ENCODE measurements around the gene SYT1. TPM values are rescaled to one million over a fixed set of nuclear protein-coding genes. Genes with fewer than 3 reads are reported as not detected.

The SYT1 gene
- total and polyA plus RNA-seq, 2 experiments from 2014 or later: 48.7 to 51.7 TPM

DNA sequence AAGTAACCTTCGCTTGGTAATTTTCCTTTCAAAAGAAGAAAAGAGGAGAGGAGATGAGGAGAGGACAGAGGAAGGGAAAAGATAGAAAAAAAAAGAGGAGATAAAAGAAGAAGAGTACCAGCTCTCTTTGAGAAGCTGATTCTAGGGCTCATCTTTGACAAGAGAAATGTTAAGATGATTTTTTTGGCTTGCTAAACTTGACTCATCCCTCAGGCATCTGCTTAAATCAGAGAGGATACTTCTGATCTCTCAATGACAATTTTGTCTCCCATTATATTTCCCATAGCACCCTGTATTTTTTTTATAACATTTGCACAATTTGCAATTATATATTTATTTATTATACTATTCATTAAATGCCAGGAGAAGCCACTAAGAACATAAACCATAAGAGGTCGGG is 17.1 kb downstream of the SYT1 start:
- Mint-ChIP-seq H3K36me3 (ENCODE audit: low read depth) (peaks cover 5% of the 10 kb centered on the region; the same call in 2 of the 3 replicates), H3K9me3 (no peaks in the 10 kb centered on the region), H3K27me3 (ENCODE audit: insufficient read depth, low read depth, poor library complexity) (no peaks in the 10 kb centered on the region), H3K4me3 (no peak overlapping the region), H3K4me1 (peaks cover 52% of the 10 kb centered on the region), H3K27ac (peak overlapping the region; percentile 91; the same call in 1 of the 2 replicates)
- Histone ChIP-seq H3K9me2 (ENCODE audit: insufficient read depth) (no peaks in the 10 kb centered on the region), H3K79me2 (replicated peaks; ENCODE audit: insufficient read depth) (peaks cover 59% of the 10 kb centered on the region), H3K4me2 (peak overlapping the region; percentile 55), H3K27me3 (ENCODE audit: insufficient read depth) (no peaks in the 10 kb centered on the region), H3K36me3 (ENCODE audit: insufficient read depth) (no peaks in the 10 kb centered on the region), H3K27ac (ENCODE audit: low read depth) (peak overlapping the region; percentile 88), H4K20me1 (replicated peaks; ENCODE audit: insufficient read depth) (no peaks in the 10 kb centered on the region; the same call in 1 of the 2 replicates), H3K4me1 (ENCODE audit: insufficient read depth) (peaks cover 59% of the 10 kb centered on the region), H3K4me3 (no peak overlapping the region), H3F3A (replicated peaks; ENCODE audit: low read depth) (no peaks in the 10 kb centered on the region), H2AFZ (no peak overlapping the region)
- no peak for TF ChIP-seq JUNB (IDR thresholded peaks at IDR 0.05; ENCODE audit: unreplicated experiment)
- no peak for TF ChIP-seq NANOG (IDR thresholded peaks at IDR 0.05; ENCODE audit: borderline replicate concordance)
- peak; percentile 26 for DNase-seq (ENCODE audit: low spot score)
- ATAC-seq: no peak

DNA sequence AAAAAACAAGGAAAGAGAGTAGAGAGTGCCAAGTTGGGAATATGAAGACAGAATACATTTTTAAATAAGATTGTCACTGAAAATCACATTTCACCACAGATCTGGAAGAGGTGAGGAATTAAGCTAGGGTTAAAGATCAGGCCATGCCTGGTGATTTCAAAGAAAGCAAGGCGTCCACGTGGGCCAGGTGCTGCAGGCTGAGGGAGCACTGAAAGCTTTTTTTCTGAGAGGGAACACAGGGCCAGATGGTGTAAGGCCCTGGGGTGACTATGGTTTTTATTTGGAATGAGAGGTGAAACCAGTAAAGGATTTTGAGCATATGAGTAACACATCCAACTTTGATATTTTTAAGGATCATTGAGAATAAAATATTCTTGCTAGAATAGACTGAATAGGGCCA is 20.9 kb downstream of the SYT1 start:
- H2AFZ ChIP-seq: no peak overlapping the region
- H3K4me1 ChIP-seq (ENCODE audit: insufficient read depth): peaks cover 53% of the 10 kb centered on the region
- no peak overlapping the region for H3K4me3 ChIP-seq
- Mint-ChIP-seq H3K9me3 (no peaks in the 10 kb centered on the region), H3K27me3 (ENCODE audit: insufficient read depth, low read depth, poor library complexity) (no peaks in the 10 kb centered on the region), H3K36me3 (ENCODE audit: low read depth) (no peaks in the 10 kb centered on the region; the same call in 2 of the 3 replicates), H3K4me1 (peaks cover 47% of the 10 kb centered on the region), H3K4me3 (no peak overlapping the region), H3K27ac (0 out of 2 replicates have a peak overlapping the region, but pooled peaks have one; percentile 26)
- H3K36me3 ChIP-seq (ENCODE audit: insufficient read depth): no peaks in the 10 kb centered on the region
- no peak overlapping the region for H3K4me2 ChIP-seq
- no peaks in the 10 kb centered on the region for H3K9me2 ChIP-seq (ENCODE audit: insufficient read depth)
- H3F3A ChIP-seq (replicated peaks; ENCODE audit: low read depth): no peaks in the 10 kb centered on the region
- no peaks in the 10 kb centered on the region for H3K27me3 ChIP-seq (ENCODE audit: insufficient read depth)
- peak; percentile 91 for ATAC-seq
- DNase-seq (ENCODE audit: low spot score): peak; percentile 64
- peaks cover 80% of the 10 kb centered on the region for H3K79me2 ChIP-seq (replicated peaks; ENCODE audit: insufficient read depth)
- no peak overlapping the region for H3K27ac ChIP-seq (ENCODE audit: low read depth)
- H4K20me1 ChIP-seq (replicated peaks; ENCODE audit: insufficient read depth): no peaks in the 10 kb centered on the region; the same call in 1 of the 2 replicates
- no peak for TF ChIP-seq ZNF114 (CRISPR knock-in tag; IDR thresholded peaks at IDR 0.05)
- TF ChIP-seq POLR2AphosphoS5 (IDR thresholded peaks at IDR 0.05; ENCODE audit: low read depth): no peak
- no peak for TF ChIP-seq STAT1 (IDR thresholded peaks at IDR 0.05; ENCODE audit: unreplicated experiment)
- TF ChIP-seq NANOG (IDR thresholded peaks at IDR 0.05; ENCODE audit: borderline replicate concordance): no peak
- TF ChIP-seq, protein P1, sequence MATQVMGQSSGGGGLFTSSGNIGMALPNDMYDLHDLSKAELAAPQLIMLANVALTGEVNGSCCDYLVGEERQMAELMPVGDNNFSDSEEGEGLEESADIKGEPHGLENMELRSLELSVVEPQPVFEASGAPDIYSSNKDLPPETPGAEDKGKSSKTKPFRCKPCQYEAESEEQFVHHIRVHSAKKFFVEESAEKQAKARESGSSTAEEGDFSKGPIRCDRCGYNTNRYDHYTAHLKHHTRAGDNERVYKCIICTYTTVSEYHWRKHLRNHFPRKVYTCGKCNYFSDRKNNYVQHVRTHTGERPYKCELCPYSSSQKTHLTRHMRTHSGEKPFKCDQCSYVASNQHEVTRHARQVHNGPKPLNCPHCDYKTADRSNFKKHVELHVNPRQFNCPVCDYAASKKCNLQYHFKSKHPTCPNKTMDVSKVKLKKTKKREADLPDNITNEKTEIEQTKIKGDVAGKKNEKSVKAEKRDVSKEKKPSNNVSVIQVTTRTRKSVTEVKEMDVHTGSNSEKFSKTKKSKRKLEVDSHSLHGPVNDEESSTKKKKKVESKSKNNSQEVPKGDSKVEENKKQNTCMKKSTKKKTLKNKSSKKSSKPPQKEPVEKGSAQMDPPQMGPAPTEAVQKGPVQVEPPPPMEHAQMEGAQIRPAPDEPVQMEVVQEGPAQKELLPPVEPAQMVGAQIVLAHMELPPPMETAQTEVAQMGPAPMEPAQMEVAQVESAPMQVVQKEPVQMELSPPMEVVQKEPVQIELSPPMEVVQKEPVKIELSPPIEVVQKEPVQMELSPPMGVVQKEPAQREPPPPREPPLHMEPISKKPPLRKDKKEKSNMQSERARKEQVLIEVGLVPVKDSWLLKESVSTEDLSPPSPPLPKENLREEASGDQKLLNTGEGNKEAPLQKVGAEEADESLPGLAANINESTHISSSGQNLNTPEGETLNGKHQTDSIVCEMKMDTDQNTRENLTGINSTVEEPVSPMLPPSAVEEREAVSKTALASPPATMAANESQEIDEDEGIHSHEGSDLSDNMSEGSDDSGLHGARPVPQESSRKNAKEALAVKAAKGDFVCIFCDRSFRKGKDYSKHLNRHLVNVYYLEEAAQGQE (IDR thresholded peaks at IDR 0.05; ENCODE audit: unreplicated experiment): no peak
- TF ChIP-seq, protein P2, sequence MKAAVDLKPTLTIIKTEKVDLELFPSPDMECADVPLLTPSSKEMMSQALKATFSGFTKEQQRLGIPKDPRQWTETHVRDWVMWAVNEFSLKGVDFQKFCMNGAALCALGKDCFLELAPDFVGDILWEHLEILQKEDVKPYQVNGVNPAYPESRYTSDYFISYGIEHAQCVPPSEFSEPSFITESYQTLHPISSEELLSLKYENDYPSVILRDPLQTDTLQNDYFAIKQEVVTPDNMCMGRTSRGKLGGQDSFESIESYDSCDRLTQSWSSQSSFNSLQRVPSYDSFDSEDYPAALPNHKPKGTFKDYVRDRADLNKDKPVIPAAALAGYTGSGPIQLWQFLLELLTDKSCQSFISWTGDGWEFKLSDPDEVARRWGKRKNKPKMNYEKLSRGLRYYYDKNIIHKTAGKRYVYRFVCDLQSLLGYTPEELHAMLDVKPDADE (IDR thresholded peaks at IDR 0.05): no peak
- TF ChIP-seq, protein P3, sequence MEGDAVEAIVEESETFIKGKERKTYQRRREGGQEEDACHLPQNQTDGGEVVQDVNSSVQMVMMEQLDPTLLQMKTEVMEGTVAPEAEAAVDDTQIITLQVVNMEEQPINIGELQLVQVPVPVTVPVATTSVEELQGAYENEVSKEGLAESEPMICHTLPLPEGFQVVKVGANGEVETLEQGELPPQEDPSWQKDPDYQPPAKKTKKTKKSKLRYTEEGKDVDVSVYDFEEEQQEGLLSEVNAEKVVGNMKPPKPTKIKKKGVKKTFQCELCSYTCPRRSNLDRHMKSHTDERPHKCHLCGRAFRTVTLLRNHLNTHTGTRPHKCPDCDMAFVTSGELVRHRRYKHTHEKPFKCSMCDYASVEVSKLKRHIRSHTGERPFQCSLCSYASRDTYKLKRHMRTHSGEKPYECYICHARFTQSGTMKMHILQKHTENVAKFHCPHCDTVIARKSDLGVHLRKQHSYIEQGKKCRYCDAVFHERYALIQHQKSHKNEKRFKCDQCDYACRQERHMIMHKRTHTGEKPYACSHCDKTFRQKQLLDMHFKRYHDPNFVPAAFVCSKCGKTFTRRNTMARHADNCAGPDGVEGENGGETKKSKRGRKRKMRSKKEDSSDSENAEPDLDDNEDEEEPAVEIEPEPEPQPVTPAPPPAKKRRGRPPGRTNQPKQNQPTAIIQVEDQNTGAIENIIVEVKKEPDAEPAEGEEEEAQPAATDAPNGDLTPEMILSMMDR (conservative IDR thresholded peaks at IDR 0.05; ENCODE audit: low read depth in 2 of 2): no peak
- no peak for TF ChIP-seq EZH2 (IDR thresholded peaks at IDR 0.05; ENCODE audit: low read depth, unreplicated experiment)
- TF ChIP-seq JUNB (IDR thresholded peaks at IDR 0.05; ENCODE audit: unreplicated experiment): no peak
